Bone marrow (tissue), 2 donors: ENCODE measurements around the gene TMTC2.
"Not testable (repeated sequence)": the region's sequence is repeated elsewhere in the genome, so short reads cannot be mapped to it uniquely, and the experiment has no call there.

ENCODE experiments used
- DNase-seq, 2 donors: peaks; one replicate each; lab custom pipeline; 2025; lab: John Stamatoyannopoulos, UW

Gene TMTC2

DNA sequence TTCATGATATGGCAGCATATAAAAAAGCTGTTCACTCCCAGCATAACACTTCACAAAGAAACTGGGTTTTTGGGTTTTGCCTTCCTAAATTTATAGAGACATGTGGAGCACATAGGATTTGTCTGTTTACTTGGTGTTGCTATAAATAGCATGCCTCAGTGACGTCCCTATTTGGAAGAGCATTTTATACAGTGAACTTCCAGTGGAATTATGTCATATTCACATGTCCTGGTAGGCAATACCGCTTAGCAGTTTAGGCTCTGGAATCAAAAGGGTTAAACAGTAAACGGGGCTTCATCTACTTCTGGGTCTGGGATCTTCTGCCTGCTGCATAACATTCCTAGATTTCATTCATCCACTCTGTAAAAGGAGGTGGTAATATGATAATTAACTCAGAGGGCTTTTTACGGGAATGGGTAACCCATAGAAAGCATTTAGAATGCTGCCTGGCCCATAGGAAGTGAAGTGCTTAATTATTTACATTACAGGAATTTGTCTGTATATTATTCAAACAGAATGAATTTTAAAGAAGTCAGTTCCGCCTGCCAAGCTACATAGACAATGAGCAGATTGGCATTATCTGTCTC lies 396.1 kb downstream of the TMTC2 start:
- DNase-seq, result no peak

DNA sequence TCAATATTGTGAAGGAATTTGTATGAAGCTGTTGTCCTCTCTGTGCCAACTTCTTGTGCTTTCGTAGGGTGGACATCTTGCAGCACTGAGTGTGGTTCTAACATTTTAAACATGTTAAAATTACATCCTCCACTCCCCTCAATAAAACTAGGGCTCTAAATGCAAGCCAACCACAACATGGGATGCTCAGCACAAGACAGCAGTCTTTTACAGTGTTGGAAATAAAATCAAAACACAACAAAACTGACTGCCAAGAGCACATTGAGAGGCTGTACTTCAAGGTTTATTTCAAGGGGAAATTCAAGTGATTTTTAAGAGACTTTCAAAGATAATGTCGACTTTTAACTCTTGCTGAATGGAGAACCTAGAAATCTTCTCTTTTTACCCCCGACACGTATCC lies 396.9 kb downstream of the TMTC2 start:
- no peak for DNase-seq

DNA sequence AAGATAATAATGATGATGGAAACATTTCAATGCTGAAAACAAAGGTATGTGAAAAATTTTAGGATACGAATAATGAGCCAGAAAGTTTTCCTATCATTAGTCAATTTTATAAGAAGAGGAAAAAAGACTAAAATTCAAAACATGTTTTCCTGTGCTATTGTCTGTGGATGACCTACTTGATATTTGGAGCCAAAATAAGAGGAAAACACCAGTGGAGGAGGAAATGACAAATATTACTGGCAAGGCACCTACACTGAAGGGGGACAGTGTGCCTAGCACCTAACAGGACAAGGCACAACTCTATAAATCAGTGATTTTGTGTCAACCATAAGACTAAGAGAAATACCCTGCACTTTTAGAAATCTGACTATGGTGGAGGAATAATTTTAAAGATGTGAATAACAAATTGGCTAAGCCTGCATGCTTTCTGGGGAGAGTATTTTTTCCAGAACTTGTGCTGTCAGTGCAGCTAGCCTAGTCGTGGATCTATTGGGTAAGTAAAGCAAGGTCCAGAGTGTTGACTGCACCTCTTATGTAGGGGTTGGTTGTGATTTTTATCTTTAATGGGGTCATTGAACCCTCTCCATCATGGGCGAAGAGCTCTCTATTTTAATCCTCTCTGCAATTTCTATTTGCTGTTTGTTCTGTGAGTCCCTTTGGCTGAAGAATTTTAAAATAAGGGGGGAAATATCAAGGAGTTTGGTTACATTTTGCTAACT lies 398.0 kb downstream of the TMTC2 start:
- DNase-seq, result no peak

DNA sequence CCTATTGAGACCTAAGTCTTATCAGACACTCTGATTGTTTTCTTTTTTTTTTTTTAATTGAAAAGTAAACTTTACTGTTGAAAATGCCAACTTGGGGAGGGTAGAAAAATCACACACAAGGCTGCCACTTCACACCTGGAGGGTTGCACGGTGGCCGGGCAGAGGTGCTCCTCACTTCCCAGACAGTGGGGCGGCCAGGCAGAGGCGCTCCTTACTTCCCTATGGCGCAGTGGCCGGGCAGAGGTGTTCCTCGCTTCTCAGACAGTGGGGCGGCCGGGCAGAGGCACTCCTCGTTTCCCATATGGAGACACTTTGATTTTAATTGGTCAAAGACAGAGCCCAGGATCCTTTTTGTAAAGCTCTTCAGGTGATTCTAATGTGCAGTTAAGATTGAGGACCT lies 399.3 kb downstream of the TMTC2 start:
- no peak for DNase-seq

DNA sequence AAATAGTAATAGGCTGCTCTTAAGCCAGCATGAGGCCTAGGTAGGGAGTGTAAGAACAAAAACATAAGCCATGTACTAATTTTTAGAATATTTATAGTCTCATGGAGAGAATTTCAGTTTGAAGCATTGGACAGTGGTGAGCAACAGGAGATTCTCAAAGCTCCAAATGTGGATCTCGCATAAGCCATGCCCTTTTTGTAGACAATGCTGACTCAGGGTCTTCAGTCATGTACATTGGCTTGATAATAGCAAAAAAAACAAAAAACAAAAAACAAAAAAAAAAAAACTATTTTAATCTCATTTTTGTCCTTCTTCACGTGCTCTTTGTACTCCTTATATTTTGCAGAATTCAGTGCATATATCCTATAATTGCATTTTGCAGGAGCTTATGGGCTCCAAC lies 402.9 kb downstream of the TMTC2 start:
- DNase-seq, result no peak

DNA sequence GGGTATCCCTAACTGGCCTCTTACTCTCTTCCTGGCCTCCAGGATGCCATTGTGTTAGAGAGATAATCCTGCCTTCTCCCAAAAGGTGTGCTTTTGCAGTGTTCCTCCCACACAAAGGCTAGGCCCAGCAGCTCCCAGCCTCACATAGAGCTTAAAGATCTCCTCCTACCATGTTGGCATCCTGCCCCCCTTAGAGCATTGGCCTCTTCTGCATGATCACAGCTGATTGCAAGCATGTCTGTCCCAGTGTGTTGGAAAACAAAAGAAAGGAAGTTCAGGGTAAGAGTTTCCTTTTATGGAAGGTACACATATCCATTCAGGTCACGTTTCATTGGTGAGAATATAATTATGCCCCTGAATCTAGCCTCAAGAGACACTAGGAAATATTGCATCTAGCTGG lies 405.4 kb downstream of the TMTC2 start:
- DNase-seq, result no peak

DNA sequence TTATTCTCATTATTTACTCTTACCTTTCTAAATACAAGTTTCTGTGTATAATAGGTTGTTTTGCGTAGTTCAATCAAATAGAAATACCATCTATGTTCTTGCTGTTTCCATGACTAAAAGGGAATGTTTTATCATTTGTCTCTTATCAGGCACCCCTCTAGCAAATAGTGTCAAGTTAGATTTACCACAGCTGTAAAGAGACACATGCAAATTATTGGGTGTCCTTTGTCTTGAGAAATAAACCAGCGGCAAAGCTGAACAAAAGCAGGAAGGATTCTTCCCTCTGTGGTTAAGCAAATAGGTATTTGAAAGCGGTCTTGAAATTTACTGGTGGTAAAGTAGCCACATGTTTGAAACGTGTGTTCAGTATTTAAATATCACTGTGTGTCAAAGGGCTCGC lies 405.9 kb downstream of the TMTC2 start:
- no peak for DNase-seq

DNA sequence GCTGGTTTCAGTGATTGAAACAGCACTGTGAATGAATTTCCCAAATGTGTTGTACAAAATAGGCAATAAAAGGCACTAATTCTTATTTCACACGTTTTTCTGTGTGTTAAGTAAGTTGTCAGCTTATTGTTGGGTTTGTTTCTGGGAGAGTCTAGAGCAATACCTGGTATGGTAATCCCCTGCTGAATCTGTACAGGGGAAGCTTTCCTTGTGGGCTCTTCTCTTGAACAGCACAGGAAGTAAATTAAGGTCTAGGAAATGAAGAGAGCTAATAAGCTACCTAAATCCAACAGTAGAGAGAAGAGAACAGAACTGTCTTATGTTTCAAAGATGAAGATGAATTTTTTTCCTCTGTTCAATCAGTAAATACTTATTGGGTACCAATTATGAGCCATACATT lies 406.7 kb downstream of the TMTC2 start:
- DNase-seq, result no peak

DNA sequence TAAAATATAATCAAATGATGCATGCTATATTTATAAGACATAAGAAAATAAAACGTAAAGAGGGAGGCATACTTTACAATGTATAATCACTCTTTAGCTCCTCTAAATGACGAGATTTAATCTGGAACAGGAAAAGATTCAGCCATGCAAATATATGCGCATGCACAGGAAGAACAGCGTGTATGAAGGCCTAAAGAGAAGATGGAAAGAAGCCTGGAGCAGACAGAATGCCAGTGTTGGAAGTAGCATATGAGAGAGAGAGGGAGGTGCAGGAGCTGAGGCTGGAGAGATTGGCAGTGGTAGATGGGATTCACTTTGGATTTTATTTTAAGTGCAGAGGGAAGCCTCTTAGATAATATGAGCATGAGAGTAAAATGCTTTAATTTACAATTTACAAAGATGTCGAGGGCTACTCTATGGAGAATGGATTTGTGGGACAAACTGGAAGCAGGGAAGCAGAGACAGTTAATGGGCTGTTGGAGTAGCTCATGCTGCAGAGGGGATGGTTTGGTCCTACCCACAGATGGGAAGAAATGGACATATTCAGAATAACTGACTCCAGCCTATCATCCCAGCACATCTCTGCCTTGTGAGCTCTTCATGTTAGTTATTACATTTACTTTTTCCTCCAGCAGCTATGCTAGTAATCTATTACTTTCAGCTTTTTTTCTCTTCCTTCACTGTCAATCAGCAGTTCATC lies 411.1 kb downstream of the TMTC2 start:
- no peak for DNase-seq

DNA sequence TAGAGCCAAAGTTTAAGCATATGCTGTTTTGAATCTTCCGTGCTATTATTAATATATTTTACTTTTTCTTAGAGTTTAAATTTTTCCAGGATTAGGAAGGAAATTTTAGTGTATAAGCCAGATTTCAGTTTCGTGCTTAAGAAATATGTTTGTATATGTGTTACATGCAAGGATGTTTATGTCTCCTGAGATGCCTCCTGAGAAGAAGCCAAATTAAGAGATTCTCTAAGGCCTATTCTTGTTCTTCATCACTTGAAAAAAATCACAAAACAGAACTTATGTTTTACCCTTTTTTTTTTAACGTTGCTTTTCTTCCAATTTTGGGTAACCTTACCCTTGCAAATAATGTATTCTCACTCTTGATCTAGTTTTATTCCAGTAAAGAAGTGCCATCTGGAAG lies 412.7 kb downstream of the TMTC2 start:
- no peak for DNase-seq

DNA sequence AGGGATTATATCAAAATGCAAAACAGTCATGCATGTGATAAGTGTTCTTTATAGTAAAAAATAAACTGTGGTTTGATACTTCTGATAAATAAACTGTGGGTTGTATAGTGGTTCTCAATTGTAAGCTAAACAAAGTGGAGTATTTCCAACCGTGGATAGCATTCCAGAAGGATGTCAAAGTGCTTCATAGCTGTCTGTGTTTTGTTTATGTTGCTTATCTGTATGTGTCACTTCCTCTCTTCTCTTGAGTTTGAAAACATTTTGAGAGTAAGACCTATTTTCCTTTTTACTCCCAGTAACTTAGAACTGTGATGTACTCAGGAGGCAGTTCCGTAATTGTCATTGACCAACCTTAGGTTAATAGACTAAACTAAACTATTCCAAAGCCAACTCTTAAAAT lies 415.8 kb downstream of the TMTC2 start:
- no peak for DNase-seq

DNA sequence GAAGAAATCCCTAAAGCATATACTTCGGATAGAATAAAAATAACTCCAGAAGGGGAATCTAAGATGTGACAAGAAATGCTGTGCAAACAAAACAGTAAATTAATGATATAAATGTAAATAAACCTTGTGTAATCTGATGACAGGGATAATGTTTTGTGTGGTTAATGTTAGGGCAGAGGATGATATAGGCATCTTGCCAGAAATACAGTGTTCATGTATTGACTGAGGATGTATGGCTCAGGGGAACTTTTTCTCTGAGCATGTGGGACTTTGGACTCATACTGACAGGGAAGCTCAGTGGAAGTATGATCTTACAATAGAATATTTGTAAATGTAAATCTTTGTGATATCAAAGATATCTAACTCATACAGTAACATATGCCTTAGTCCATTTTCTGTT lies 420.2 kb downstream of the TMTC2 start:
- DNase-seq, result no peak

DNA sequence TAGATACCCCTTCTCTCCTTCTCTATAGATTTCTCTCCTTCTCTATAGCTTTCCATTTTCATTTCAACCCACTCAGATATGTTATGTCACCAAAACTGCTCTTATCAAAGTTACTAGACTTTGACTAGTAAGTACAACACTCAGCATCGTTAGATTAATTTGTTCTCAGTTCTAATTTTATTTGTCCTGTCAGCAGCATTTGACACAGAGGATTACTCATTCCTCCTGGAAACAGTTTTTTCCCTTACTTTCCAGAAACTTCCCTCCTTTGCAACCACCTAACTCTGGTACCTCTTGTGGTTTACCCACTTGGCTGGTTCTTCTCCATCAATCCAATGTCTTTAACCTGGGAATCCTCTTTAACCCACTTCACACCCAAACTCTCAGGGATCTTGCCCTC lies 423.7 kb downstream of the TMTC2 start:
- DNase-seq, result no peak

DNA sequence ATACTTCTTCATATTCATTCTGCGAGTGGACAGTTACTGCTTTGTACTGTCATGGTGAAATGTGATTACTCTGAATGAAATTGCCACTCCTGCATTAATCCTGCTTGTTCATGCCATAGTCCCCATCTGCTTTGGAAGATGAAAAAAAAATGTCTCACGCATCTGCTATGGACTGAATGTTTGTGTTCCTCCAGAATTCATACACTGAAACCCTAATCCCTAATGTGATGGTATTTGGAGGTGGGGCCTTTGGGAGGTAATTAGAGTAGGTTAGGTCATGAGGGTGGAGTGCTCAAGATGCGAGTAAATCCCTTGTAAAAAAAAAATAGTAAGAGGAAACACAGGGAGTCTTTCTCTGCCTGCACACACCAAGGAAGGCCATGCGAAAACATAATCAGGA lies 427.2 kb downstream of the TMTC2 start:
- DNase-seq, result no peak

DNA sequence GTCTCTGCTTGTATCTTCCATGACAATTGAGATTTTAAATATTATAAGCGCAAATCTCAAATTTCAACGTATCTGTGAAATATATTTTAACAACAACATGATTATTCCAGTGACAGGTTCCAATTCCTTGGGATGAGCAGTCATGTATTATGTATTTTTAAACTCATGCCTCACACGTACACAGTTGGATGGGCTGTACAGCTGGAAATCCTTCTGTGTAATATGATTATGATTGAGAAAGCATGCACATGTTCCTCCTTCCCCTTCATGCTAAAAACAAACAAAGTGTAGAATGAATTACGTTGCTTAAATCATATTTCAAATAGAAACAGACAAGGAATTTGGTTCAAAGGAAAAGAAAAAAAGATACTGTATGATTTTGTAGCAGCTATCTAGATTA lies 428.3 kb downstream of the TMTC2 start:
- DNase-seq, result no peak

DNA sequence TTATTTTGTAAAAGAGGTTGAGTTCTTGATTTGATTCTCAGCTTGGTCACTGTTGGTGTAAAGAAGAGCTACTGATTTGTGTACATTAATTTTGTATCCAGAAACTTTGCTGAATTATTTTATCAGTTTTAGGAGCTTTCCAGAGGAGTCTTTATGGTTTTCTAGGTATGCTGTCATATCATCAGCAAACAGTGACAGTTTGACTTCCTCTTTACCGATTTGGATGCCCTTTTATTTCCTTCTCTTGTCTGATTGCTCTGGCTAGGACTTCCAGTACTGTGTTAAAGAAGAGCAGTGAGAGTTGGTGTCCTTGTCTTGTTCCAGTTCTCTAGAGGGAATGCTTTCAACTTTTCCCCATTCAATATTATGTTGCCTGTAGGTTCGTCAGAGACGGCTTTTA lies 431.2 kb downstream of the TMTC2 start:
- DNase-seq, result not testable (repeated sequence)

DNA sequence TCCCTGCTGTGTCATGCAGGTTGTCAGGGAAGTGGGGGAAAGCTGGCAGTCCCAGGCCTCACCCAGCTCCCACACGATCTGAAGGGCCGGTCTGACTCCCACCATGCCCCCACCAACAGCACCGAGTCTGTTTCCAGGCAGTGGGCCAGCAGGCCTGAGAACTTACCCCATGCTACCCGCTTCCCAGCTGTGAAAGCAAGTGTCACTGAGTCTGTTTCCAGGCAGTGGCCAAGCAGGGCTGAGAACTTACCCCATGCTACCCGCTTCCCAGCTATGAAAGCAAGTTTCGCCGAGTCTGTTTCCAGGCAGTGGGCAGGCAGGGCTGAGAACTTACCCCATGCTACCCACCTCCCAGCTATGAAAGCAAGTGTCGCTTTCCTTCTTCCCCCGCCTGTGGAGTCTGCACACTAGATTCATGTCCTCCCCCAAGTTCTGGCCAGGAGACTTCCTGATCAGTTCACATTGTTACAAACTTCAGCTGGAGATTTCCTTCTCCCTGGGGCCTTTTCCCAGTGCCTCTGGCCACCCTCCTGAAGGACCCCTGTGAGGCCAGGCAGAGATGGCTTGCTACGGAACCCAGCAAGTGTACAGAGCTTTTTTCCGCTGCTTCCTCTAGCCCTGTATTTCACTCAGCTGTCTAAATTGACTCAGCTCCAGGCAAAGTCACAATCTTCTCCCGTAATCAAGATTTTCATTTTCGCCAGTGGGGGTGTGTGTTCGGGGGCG lies 435.4 kb downstream of the TMTC2 start:
- DNase-seq, result no peak

DNA sequence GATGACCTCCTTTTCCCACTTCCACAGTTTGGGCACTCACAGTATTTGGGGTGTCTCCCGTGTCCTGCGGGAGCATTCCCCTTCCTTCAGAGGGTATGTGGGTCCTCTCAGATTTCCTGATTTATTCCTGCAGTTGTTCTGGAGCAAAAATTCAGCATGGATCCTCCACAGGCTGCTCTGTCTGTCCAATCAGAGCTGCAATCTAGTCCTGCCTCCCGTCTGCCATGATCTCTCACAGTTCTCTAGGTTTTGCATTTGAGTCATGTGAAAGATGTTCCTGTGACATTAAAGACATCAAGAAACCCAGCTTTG lies 435.9 kb downstream of the TMTC2 start:
- DNase-seq, result no peak

DNA sequence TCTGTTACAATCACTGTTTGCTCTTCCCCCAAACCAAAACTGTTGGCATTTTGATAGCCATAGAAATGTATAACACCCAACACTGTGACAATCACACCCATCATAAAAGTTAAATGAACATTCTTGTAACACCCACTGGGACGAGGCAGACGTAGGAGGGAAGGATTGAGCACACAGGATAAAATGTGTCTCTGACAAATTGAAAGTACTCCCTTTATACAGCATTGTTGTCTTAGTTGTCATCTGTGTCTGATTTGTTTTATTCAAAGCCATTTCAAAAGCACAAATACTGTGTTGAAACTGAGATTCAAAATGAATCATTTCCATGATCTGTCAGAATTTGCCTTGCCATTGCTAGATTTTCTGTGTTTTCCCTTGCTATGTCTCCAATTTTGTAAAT lies 436.3 kb downstream of the TMTC2 start:
- no peak for DNase-seq

DNA sequence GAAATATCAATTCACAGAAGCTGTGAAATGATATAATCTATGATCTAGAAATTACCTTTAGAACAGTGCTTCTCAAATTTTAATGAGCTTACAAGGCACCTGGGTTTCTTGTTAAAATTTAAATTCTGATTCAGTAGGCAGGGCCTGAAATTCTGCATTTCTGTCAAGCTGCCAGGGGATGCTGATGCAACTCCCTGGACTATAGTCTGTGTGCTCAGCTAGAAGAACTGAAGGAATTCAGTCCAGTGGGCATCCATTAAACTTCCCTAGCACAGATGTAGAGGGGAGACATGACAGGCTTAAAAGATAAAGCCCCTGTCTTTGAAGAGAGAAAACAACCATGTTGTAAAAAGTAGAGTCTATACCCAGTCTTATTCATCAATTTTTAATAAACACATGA lies 441.8 kb downstream of the TMTC2 start:
- no peak for DNase-seq

DNA sequence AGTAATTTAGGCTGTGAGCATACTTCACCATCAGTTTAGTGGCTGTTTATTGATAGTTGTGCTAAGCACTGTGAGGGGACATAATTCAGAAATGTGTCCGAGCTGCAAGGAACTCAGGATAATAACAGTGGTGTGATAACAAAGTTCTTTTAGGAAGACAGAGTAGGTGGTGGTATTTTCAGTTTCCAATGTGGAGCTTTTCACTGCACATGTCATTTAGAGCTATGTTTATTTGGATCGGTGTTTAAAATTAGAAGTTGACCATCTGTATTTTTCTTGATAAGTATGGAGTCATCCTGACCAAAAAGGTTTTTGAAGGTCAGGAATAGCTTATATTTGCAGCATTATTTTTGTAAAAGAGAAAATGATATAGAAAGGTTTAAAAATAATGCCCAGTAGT lies 443.5 kb downstream of the TMTC2 start:
- no peak for DNase-seq

DNA sequence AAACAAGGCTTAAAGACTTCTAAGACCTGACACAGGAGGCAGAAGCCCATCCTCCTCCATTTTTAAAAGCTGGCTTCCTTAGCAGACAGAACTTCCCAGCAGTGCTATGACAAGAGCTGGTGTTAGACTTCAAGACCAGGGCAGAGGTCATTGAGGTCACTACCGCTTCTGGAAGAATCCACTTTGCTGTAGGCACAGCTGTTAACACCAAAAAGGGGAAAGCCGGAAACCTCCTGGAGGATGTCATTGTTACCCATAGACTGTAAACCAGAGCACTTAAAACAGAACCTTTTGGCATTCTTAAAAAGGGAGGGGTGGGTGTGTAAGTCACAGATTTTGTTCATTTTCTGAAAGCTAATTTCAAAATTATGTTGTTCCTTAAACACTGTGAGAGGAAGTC lies 445.7 kb downstream of the TMTC2 start:
- DNase-seq, result no peak

DNA sequence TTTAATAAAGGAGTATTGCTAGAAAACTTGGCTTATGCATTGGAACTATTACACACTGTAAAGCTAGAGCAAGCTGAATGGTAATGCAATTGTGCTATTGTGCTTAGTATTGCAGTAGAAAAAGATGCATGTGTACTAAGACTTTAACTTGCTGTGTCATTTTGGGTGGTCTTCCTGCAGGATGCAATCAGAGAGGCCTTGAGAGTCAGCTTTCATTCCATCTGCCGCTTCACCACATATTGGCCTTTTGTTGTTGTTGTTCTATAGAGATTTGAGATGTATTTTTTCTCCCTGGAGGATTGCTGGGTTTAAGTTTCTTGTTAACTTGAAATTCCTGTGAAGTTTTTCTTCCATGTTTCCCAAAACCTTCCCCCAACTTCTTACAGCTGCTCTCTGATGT lies 449.7 kb downstream of the TMTC2 start:
- DNase-seq, result no peak
